K562 (cell line): ENCODE data around the gene PCNX3. TPM values are rescaled to one million over a fixed set of nuclear protein-coding genes. Genes with fewer than 3 reads are reported as not detected.

Source experiments
- ARID2 ChIP-seq: fragments of 450-650 bp; IDR thresholded peaks from 2 replicates; pipeline ENCODE4 v1.6.1; 2017; ENCODE audit warnings: antibody characterized with exemption, mild to moderate bottlenecking
- BCLAF1 ChIP-seq, 2 experiments: fragments of 450-650 bp in 1 of 2; IDR thresholded peaks; 2 replicates each; pipeline ENCODE4 v1.6.1; 2011 to 2017; ENCODE audit warnings: low read depth in 2 of 2, antibody characterized with exemption in 1 of 2, borderline replicate concordance in 1 of 2, low read length in 1 of 2, mild to moderate bottlenecking in 1 of 2, mixed read lengths in 1 of 2; ENCODE audit not compliant: control insufficient read depth in 1 of 2
- BHLHE40 ChIP-seq: IDR thresholded peaks from 2 replicates; pipeline ENCODE4 v1.6.1; 2011; ENCODE audit warnings: low read length, improper control_type of control experiment
- ELK3 ChIP-seq: fragments of 450-650 bp; formaldehyde crosslinking; IDR thresholded peaks from 2 replicates; pipeline ENCODE4 v1.4.0; 2020; ENCODE audit warnings: mild to moderate bottlenecking
- GMEB1 ChIP-seq: fragments of 250-450 bp; sonication (Bioruptor Pico); IDR thresholded peaks from 2 replicates; pipeline ENCODE4 v1.4.0; 2020; ENCODE audit warnings: mild to moderate bottlenecking
- GTF2F1 ChIP-seq: IDR thresholded peaks from 2 replicates; pipeline ENCODE4 v1.6.1; 2011; ENCODE audit warnings: low read depth, low read length, improper control_type of control experiment
- IFI16 ChIP-seq: fragments of 250-450 bp; sonication (Bioruptor Pico); IDR thresholded peaks from 2 replicates; pipeline ENCODE4 v2.1.2; 2022; ENCODE audit warnings: mild to moderate bottlenecking, inconsistent platforms
- MEF2D ChIP-seq: conservative IDR thresholded peaks from 2 replicates; pipeline ENCODE4 v1.6.1; 2016; ENCODE audit warnings: low read depth, missing genetic modification characterization, missing compliant biosample characterization
- MTA2 ChIP-seq: fragments of 450-650 bp; IDR thresholded peaks from 2 replicates; pipeline ENCODE4 v1.6.1; 2016; ENCODE audit warnings: low read depth
- PRDM10 ChIP-seq: fragments of 450-650 bp; IDR thresholded peaks from 2 replicates; pipeline ENCODE4 v1.6.1; 2018; ENCODE audit not compliant: partially characterized antibody
- SPI1 ChIP-seq: IDR thresholded peaks from 2 replicates; pipeline ENCODE4 v1.6.1; 2011; ENCODE audit warnings: low read depth, low read length, control low read depth, borderline replicate concordance
- SRF ChIP-seq, 2 experiments: fragments of 250-450, 450-650 bp in 1 of 2; sonication (Bioruptor Pico) in 1 of 2; sonication (generic) in 1 of 2; formaldehyde crosslinking; IDR thresholded peaks; 2 replicates each; pipeline versions ENCODE4 v1.5.0 to v1.5.1; 2020 to 2022; ENCODE audit warnings: mild to moderate bottlenecking in 1 of 2, missing genetic modification reagents in 1 of 2
- THRAP3 ChIP-seq: fragments of 450-650 bp; IDR thresholded peaks from 2 replicates; pipeline ENCODE4 v1.6.1; 2016; ENCODE audit warnings: mild to moderate bottlenecking, inconsistent platforms, borderline replicate concordance
- ZBTB1 ChIP-seq: sonication (generic); formaldehyde crosslinking; IDR thresholded peaks from 2 replicates; pipeline ENCODE4 v1.8.1; 2023; ENCODE audit warnings: missing genetic modification reagents, low read depth, mild to moderate bottlenecking, borderline replicate concordance
- ZBTB17 ChIP-seq: fragments of 450-650 bp; formaldehyde crosslinking; IDR thresholded peaks from 2 replicates; pipeline ENCODE4 v1.4.0; 2020; ENCODE audit warnings: mild to moderate bottlenecking
- ZNF146 ChIP-seq: IDR thresholded peaks from one replicate; pipeline ENCODE4 v1.6.1; 2018; ENCODE audit warnings: missing compliant biosample characterization; ENCODE audit not compliant: unreplicated experiment
- polyA plus RNA-seq, 8 experiments: library from polyadenylated mRNA; depleted of rRNA in 4 of 8; stranded (reverse) in 5 of 8; unstranded in 3 of 8; fragments of >200 nt; fragmentation: Nextera tagmentation in 2 of 8; fragmentation: Illumina TruSeq in 1 of 8; extraction: Ambion mirVana in 2 of 8; extraction: Trizol in 1 of 8; gene quantifications; 2 replicates each; pipeline versions ENCODE4 v1.2.1 to v1.2.3, GENCODE V29; 2011 to 2014; ENCODE audit warnings: inconsistent platforms in 1 of 8, missing spikeins in 1 of 8
- total RNA-seq, 7 experiments: library from RNA; depleted of rRNA in 6 of 7; stranded (reverse); fragments of >200 nt in 6 of 7; fragmentation: Illumina TruSeq in 2 of 7; extraction: Trizol in 2 of 7; gene quantifications; 2 replicates each; pipeline versions ENCODE4 v1.2.1 to v1.2.3, GENCODE V29; 2011 to 2021; ENCODE audit warnings: low replicate concordance in 1 of 7

PCNX3 gene
- total and polyA plus RNA-seq, 9 of the 15 experiments (the other 6 are each of a cell fraction or from before 2014, with no cell fraction given): 0.11 to 47.8 (median 12.8) TPM

- no peak for TF ChIP-seq IFI16
- 0 out of 2 replicates have a peak, but pooled peaks have one; percentile 24 for TF ChIP-seq GMEB1
- no peak for TF ChIP-seq ELK3 (CRISPR knock-in tag)
- TF ChIP-seq SRF (CRISPR knock-in tag; IDR thresholded peaks at IDR 0.05): peak in 1 of 2 experiments; percentile 46; a peak in 2 of 4 replicates
- TF ChIP-seq BCLAF1 (IDR thresholded peaks at IDR 0.05; ENCODE audit: borderline replicate concordance in 1 of 2, control insufficient read depth in 1 of 2, low read depth in 2 of 2, low read length in 1 of 2): no peak
- TF ChIP-seq MEF2D (tag): no peak
- TF ChIP-seq ARID2: no peak
- peak; percentile 51; the same call in 1 of the 2 replicates for TF ChIP-seq ZBTB17 (CRISPR knock-in tag)
- no peak; the same call in 1 of the 2 replicates for TF ChIP-seq THRAP3
- TF ChIP-seq MTA2: no peak
- TF ChIP-seq ZNF146: no peak
- no peak for TF ChIP-seq GTF2F1
- peak; percentile 71 for TF ChIP-seq PRDM10
- no peak for TF ChIP-seq ZBTB1 (CRISPR knock-in tag)
- TF ChIP-seq BHLHE40: no peak
- TF ChIP-seq SPI1: peak; percentile 65
These were observed 37.1 kb downstream of the PCNX3 start (continued) for GRCh38 chr11:65652511-65653228.
